ENCODE results near the gene PSG3.
"Not testable (repeated sequence)": the region's sequence is repeated elsewhere in the genome, so short reads cannot be mapped to it uniquely, and the experiment has no call there.

The PSG3 gene

GRCh38 chr19:42740381-42740780 is at the start of gene PSG3:
TSS of gene PSG3 (minus strand) at chr19:42740481. CDS start at chr19:42740384, 97 bp downstream.
- not testable (repeated sequence) for DNase-seq

GRCh38 chr19:42788766-42789165 is 48.5 kb upstream of the PSG3 start:
- not testable (repeated sequence) for DNase-seq

GRCh38 chr19:42787766-42788165 is 47.5 kb upstream of the PSG3 start:
- not testable (repeated sequence) for DNase-seq

DNA sequence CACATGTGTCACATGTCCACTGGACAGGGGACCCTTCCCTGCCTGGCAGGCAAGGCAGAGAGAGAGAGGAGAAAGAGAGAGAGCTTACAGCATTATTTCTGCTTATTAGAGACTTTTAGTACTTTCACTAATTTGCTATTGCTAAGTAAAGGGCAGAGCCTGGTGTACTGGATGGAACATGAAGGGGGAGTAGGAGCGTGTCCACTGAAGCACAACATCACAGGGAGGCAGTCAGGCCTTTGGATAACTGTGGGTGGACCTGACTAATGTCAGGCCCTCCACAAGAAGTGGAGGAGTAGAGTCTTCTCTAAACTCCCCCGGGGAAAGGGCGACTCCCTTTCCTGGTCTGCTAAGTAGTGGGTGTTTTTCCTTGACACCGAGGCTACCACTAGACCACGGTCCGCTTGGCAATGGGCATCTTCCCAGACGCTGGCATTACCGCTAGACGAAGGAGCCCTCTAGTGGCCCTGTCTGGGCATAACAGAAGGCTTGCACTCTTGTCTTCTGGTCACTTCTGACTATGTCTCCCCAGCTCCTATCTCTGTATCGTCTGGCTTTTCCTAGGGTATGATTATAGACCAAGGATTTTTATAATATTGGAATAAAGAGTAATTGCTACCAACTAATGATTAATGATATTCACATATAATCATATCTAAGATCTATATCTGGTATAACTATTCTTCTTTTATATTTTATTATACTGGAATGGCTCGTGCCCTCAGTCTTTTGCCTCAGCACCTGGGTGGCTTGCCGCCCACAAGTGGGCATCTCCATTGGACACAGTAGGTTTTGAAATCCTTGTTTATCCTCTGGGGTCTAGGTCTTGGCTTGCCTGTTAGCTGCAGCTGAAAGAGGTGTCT is 36.7 kb upstream of the PSG3 start:
- not testable (repeated sequence) for DNase-seq

DNA sequence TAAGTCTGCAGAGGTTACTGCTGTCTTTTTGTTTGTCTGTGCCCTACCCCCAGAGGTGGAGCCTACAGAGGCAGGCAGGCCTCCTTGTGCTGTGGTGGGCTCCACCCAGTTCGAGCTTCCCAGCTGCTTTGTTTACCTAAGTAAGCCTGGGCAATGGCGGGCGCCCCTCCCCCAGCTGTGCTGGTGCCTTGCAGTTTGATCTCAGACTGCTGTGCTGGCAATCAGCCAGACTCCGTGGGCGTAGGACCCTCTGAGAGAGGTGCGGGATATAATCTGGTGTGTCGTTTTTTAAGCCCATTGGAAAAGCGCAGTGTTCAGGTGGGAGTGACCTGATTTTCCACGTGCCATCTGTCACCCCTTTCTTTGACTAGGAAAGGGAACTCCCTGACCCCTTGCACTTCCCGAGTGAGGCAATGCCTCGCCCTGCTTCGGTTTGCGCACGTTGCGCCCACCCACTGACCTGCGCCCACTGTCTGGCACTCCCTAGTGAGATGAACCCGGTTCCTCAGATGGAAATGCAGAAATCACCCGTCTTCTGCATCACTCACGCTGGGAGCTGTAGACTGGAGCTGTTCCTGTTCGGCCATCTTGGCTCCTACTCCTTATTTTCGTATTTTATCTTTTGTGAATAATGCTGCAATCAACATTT is 34.4 kb upstream of the PSG3 start:
- DNase-seq, result not testable (repeated sequence)

- DNase-seq, result not testable (repeated sequence)
These were observed 27.0 kb upstream of the PSG3 start for GRCh38 chr19:42767319-42767718.

DNA sequence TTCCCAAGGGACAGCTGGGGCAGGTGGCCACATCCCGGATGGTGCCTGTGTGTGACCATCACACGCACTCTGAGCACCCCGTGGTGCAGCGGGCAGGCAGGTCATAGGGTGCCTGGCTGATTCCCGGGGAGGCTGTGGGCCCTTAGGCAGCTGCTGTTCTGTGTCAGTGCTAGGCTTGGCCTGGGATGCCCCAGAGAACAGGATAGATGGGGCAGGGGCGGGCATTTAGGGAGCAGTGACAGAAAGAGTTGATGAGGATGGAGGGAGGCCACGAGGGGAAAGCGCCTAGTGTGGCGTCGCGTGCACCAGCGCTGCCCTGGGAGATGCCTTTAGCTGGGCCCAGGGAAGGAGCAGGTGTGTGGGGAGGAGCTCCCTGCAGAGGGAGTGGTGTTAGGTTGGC is 26.6 kb upstream of the PSG3 start:
- DNase-seq, result not testable (repeated sequence)

GRCh38 chr19:42764836-42765235 is 24.6 kb upstream of the PSG3 start:
- DNase-seq, result no peak

DNA sequence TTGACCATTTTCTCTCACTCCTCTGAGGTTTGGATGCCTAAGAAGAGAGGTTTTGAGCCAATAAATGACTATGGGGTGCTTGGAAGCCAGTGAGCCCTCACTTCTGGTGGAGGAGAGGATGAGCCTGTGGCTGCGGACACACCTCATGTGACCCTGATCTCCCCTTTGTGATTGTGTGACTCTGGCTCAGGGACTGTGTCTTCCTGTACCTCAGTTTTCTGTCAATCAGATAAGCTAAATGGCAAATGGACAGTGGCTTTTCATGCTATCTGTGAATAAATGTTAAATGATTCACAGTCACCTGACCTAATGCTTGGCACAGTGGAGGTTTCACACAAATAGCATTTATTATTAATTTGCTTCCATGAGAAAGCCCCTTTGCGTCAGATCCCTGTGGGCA is 22.5 kb upstream of the PSG3 start:
- no peak for DNase-seq

DNA sequence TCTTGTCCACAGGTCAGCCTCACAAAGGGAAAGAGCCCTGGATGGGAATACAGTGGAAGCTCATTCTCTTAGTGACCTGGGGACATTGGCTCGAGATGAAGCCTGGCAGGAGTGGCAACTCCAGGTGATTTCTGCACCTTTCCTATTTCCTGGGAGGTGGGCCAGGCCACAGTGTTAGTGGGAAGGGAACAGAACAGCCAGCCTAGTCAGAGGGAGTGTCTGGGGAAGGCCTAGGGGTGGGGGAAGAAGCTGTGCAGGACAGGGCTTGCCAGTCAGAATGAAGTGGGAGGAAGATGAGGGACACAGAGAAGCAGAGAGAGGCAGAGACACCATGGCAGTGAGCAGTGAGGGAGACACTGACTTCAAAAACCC is 21.6 kb upstream of the PSG3 start:
- not testable (repeated sequence) for DNase-seq

DNA sequence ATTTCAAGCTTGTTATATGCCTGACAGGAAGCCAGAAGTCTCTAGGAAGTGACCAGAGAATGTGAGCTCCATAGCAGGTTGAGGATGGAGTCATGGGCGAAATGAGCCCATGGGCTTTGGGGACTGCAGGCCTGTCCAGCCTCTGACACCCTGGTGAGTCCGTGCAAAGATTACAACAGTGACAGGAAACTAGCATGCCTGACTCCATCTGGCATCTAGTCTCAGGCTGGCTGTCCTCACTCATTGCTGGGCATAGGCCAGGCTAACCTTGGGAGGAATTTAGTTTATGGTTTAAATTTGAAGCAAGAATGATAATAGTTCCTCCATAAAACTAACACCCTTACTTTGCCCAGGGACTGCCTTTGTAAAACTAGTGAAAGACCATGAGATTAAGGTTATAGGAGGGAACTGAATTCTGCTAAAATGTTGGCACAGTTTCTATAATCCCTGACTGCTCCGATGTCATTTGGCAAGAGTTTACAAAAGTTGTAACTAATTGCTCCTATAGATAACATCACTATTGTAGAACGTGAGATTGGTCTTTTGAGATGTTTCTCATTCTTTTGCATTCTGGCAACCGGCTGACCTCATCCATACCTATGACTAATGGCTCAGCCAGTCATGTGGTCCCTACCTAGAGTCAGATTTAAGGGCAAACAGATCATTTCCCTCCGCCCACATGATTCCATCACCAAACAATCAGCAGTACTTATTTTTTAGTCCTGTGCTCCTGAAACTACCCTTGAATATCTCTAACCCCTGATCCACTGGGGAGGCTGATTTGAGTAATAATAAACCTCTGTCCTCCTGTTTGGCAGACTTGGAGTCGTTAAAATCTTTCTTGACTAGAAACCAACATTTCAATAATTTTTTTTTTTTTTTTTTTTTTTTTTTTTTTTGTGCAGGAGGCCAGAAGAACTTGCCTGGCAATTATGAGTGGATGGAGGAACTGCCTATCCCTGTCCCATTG is 21.0 kb upstream of the PSG3 start:
- DNase-seq, result not testable (repeated sequence)

GRCh38 chr19:42758667-42759066 is 18.4 kb upstream of the PSG3 start:
- not testable (repeated sequence) for DNase-seq

DNA sequence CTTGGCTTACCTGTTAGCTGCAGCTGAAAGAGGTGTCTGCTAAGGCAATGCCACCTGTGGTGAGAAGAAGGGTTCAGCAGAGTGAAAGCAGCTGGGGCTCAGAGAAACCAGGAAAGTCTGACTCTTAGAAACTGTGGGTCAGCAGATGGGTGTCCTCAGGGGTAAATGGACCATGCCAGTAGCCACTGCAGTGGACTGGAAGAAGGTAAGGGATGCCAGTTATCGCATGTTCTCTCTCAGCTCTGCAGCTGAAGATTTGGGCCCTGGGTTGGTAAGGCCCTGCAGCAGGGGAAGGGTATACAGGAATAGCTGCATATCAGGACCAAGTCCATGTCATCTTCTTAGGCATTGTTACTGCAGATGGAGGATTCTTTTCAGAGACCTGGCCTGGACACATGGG is 12.0 kb upstream of the PSG3 start:
- not testable (repeated sequence) for DNase-seq

- DNase-seq, result not testable (repeated sequence)
These were observed 1.7 kb upstream of the PSG3 start for GRCh38 chr19:42741726-42742607.

DNA sequence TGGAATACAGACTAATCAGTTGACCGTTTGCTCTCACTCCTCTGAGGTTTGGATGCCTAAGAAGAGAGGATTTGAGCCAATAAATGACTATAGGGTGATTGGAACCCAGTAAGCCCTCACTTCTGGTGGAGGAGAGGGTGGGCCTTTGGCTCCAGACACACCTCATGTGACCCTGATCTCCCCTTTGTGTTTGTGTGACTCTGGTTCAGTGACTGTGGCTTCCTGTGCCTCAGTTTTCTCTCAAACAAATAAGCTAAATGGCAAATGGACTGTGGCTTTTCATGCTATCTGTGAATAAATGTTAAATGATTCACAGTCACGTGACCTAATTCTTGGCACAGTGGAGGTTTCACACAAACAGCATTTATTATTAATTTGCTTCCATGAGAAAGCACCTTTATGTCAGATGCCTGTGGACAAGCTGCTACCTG is 2.7 kb downstream of the PSG3 start:
- DNase-seq, result not testable (repeated sequence)

GRCh38 chr19:42728341-42728740 is 11.9 kb downstream of the PSG3 start:
- DNase-seq, result not testable (repeated sequence)

DNA sequence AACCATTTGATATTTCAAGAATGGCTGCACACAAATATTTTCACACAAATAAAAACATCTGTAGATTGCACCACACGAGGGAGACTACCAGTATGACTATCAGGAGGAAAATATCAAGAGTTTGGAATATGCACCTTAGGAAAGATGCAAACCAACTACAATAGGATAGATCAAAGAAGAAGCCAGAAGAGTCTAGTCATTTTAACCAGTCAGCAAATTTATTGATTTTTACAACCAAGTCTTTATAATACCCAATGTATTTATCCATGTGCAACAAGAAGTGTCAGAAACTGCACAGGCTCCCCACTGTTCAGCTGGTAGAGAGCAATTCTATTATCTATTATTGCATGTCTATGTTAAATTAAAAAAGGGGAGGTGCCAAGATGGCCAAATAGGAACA is 26.3 kb downstream of the PSG3 start:
- not testable (repeated sequence) for DNase-seq

- not testable (repeated sequence) for DNase-seq
These were observed 27.5 kb downstream of the PSG3 start for GRCh38 chr19:42712753-42713152.

DNA sequence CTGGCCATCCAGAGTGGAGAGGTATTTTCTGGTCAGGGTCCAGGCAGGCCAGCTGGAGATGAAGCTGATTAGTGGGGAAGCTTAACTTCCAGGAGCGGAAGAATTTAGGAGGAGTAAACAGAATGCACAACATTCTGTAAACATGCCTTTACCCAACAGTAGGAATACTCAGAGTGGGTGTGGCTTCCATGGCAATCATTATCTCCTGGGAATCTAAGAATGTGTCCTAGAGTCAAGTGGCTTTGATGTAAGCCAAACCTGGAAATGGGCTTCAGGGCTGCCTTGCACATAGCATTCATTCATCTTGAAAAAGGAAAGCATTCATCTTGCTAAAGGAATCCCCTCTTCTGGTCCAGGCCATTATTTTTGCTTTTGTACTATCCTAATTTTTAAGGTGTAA is 29.3 kb downstream of the PSG3 start:
- not testable (repeated sequence) for DNase-seq

DNA sequence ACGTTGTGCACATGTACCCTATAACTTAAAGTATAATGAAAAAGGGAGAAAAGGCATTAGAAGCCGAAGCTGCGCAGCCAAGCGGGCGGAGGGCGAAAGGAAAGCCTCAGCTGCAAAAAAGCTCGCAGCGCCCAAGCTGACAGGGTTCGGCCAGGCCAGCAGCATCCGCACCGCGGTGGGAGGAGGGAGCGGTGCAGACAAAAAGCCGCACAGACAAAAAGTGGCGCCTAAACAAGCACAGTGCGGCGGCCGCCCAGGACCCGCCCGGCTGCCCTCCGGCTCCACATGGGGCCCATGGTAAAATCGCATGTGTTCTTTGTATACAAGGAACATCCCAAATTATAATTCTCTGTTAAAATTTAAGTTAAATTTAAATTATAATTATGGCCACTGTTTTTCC is 42.4 kb downstream of the PSG3 start:
- DNase-seq, result no peak

DNA sequence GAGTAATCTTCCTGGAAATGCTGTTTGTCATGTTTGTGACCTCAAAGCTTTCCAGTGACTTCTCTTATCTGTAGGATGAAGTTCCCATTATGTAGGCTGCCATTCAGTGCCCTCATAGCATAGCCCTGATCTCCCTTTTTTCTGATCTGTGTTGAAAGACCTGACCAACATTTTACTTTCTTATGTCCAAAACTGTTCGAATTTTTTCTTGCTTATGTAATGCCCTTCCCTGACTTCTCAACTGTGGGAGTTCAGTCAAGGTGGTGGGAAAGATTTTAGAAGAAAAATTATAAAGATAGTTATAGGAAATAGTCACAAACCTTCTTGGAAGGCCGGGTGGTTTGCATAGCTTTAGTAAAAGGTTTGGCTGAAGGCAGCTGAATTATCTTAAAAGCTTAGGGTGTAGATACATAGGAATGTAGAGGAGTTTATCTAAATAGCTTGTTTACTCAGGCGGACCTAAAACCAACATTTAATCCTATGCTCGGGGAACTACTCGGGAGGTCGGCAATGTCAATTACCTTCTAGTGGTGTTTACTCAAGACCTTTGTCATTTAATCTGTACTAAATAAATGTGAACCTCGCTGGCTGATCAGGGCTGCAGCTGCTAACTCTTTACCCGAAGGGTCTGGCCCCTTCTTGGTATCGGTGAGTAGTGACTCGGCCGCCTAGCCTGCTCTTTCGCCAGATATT is 44.3 kb downstream of the PSG3 start:
- no peak for DNase-seq

All from NCI-H1436 treated with DMSO at 0.1 percent for 48 hours (cell line).